ENCODE data around the gene SUSD6. TPM values are rescaled to one million over a fixed set of nuclear protein-coding genes. Genes with fewer than 3 reads are reported as not detected.
"Not testable (repeated sequence)": the region's sequence is repeated elsewhere in the genome, so short reads cannot be mapped to it uniquely, and the experiment has no call there.

SUSD6 gene
- total RNA-seq, 2 experiments from 2014 or later, result 63.4 to 65.2 TPM

GRCh38 chr14:69599431-69599830 is 12.0 kb upstream of the SUSD6 start:
- H3K4me1 Mint-ChIP-seq; H3K4me3 Mint-ChIP-seq; H3K27me3 Mint-ChIP-seq; H3K36me3 Mint-ChIP-seq (ENCODE audit: low read depth); H3K27ac Mint-ChIP-seq; H3K9me3 Mint-ChIP-seq; DNase-seq; POLR2A ChIA-PET: not testable (repeated sequence)
- CTCF ChIA-PET, result interaction anchor here (0.7 to 2.1 kb wide), 5 partner anchors 94 to 652 kb away, joined by 3 to 6 read pairs (median 4); no protein-coding TSS in a partner anchor

DNA sequence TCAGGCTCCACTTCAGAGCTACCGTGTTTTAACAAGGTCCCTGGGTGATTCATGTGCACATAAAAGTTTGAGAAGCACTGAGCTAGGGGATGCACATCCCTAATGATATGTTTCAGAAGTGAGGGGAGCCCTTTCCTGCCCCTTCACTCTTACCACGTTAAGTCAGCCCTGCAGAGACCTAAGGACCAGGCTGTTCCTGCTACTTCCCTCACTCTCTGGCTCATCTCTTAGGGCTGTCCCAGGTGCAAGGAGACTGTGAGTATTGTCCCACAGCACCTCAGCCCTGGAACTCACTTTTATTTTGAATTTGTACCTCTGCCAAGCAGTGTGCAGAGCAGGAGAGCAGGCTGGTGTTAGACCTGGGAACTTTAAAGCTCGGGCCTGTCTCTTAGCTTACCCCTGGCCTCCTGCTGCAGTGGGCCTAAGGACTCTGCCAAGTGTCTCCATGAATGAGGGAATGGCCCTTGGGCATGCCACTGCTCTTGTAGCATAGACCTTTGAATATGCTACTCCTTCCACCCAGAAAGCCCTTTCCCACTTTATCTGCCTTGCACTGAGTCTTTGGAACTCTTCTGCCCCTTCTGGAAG is 11.0 kb upstream of the SUSD6 start:
- Mint-ChIP-seq H3K36me3 (ENCODE audit: low read depth) (no peaks in the 10 kb centered on the region), H3K9me3 (no peaks in the 10 kb centered on the region), H3K27ac (no peak overlapping the region), H3K4me1 (peaks cover 4% of the 10 kb centered on the region), H3K4me3 (no peak overlapping the region), H3K27me3 (no peaks in the 10 kb centered on the region)
- no peak for DNase-seq
- ChIA-PET CTCF (interaction anchor here (0.7 to 1.6 kb wide), 4 partner anchors 21 to 651 kb away, joined by 3 to 4 read pairs (median 4); no protein-coding TSS in a partner anchor), POLR2A (interaction anchor here (0.7 kb wide), 1 partner anchor 11 kb away, joined by 3 read pairs; the partner anchor contains the start of gene SUSD6)

- Mint-ChIP-seq H3K4me1 (peaks cover 26% of the 10 kb centered on the region), H3K9me3 (no peaks in the 10 kb centered on the region), H3K27me3 (no peaks in the 10 kb centered on the region), H3K36me3 (ENCODE audit: low read depth) (no peaks in the 10 kb centered on the region), H3K4me3 (no peak overlapping the region), H3K27ac (no peak overlapping the region)
- ChIA-PET CTCF (interaction anchor here (0.7 to 3.2 kb wide), 8 partner anchors 8 to 179 kb away, joined by 3 to 18 read pairs (median 4); no protein-coding TSS in a partner anchor), POLR2A (interaction anchor here (0.9 to 2.5 kb wide), 4 partner anchors 9 to 161 kb away, joined by 3 to 12 read pairs (median 4); partner anchors contain the start of gene SRSF5)
- DNase-seq, result no peak
Observed at GRCh38 chr14:69605738-69606137, 5.7 kb upstream of the SUSD6 start.

DNA sequence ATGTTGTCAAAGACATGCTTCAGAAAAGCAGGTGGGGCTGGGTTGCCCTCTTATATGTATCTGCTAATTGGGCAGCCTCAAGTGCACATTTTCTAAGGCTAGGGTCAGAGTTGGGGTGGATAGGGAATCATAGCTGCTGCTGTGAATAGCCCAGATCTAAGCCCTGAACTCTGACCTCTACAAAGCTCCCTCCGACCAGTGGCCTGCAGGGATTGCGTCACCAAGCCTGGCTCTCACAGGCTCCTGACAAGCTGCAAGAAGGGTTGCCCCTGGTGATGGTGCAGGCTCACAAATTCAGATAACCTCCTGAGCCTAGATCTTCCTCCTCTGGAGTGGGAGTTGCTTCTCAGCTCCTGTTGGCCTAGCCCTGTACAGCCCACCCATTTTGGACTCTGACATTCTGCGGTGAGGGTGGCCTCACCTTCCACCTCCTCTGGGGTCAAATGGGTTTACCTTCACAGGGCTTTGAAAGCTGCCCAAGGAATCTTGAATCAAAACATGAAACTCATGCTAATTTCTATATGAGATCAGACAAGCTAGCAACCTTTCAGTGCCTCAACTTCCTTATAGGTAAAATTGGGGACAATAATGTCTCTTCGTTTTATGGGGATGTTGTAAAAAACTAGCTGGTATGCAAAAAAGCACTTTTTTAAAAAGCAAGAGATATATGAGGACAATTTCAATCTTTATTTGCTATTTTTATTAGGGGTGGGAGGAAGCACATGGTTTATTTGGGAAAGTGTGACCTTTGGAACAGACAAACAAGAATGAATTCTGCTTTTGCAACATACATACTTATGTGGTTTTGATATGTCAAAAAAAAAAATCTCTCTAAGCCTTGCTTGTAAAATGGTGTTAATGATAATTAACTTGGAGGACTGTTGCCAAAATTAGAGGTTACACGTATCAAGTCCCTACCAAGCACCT is 4.9 kb upstream of the SUSD6 start:
- Mint-ChIP-seq H3K9me3 (no peaks in the 10 kb centered on the region), H3K27me3 (no peaks in the 10 kb centered on the region), H3K27ac (no peak overlapping the region), H3K4me1 (peaks cover 30% of the 10 kb centered on the region), H3K4me3 (no peak overlapping the region), H3K36me3 (ENCODE audit: low read depth) (no peaks in the 10 kb centered on the region)
- POLR2A ChIA-PET, result interaction anchor here (0.8 to 2.5 kb wide), 5 partner anchors 8 to 160 kb away, joined by 3 to 12 read pairs (median 4); no protein-coding TSS in a partner anchor
- no peak for DNase-seq
- CTCF ChIA-PET, result interaction anchor here (1.3 to 3.2 kb wide), 2 partner anchors 77 to 121 kb away, joined by 3 to 18 read pairs; no protein-coding TSS in a partner anchor

DNA sequence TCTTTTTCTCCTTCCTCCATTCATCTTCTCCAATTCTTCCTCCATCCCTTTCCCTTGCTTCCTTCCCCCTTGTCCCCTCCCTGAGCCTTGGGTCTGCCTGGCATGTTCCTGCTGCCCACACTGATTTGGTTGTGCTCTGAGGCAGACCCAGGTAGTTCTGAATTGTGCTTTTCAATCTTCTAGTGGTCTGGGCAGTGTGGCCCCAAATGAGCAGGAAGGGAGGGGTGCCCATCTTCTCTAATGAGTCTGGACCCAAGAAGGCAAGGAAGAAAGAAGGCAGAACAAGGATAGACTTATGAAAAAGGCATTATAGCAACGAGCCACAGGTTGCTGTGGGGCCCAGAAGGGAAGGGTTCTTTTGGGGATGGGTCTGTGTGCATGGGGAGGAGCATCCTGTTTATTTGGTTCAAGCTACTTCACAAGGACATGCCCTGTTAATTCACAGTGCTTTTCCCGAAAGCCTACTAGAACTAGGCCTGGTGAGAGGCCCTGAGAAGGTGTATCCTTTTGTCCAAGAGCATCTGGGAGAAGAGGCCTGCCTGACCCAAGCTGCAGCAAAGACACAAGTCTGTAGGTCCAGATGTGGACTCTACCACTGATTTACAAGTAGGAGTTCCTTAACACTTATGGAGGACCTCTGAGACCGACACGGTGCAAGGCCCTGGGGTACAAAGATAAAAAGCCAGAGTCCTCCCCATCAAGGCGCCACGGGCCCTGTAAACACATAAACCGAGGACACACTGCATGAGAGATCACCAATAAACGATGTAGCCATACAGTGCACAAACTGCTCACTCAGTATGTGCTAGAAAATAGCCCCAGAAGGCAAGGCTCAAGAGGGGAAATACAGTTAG is 1.1 kb upstream of the SUSD6 start:
- no peak for DNase-seq
- Mint-ChIP-seq H3K27ac (peak overlapping the region; percentile 86), H3K4me1 (peaks cover 47% of the 10 kb centered on the region), H3K4me3 (peak overlapping the region; percentile 81), H3K9me3 (no peaks in the 10 kb centered on the region), H3K27me3 (no peaks in the 10 kb centered on the region), H3K36me3 (ENCODE audit: low read depth) (peaks cover 16% of the 10 kb centered on the region)
- POLR2A ChIA-PET, result interaction anchor here (0.8 to 5.4 kb wide), 15 partner anchors 10 to 213 kb away, joined by 3 to 118 read pairs (median 23); partner anchors contain the start of genes ERH, SLC39A9 and SRSF5
- CTCF ChIA-PET, result interaction anchor here (1.0 to 3.0 kb wide), 5 partner anchors 64 to 117 kb away, joined by 5 to 18 read pairs (median 11); no protein-coding TSS in a partner anchor

DNA sequence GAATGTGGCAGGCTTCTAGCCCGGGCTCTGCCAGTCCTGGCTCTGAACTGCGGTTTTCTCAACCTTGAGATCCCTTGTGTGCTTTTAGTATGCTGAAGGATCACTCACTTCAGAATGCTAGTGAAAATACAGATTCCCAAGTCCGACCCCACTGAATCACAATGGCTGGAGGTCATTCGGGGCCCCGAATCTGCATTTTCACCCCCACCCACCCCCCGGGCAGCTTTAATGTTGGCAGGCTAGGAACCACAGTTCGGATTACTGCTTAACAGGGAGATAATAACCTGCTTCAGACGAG is 573 bp upstream of the SUSD6 start:
- H3K4me1 Mint-ChIP-seq, result peaks cover 51% of the 10 kb centered on the region
- no peaks in the 10 kb centered on the region for H3K9me3 Mint-ChIP-seq
- POLR2A ChIA-PET, result interaction anchor here (0.7 to 5.4 kb wide), 18 partner anchors 11 to 213 kb away, joined by 3 to 118 read pairs (median 14); partner anchors contain the start of genes ERH, SLC39A9 and SRSF5
- H3K4me3 Mint-ChIP-seq, result peak overlapping the region; percentile 81
- no peak for DNase-seq
- H3K27ac Mint-ChIP-seq, result peak overlapping the region; percentile 86
- CTCF ChIA-PET, result interaction anchor here (0.8 to 3.0 kb wide), 7 partner anchors 18 to 156 kb away, joined by 3 to 18 read pairs (median 5); partner anchors contain the start of gene SRSF5
- H3K27me3 Mint-ChIP-seq, result no peaks in the 10 kb centered on the region
- peaks cover 21% of the 10 kb centered on the region for H3K36me3 Mint-ChIP-seq (ENCODE audit: low read depth)

GRCh38 chr14:69612014-69612782 is 802 bp downstream of the SUSD6 start:
- no peaks in the 10 kb centered on the region for H3K9me3 Mint-ChIP-seq
- peaks cover 64% of the 10 kb centered on the region for H3K4me1 Mint-ChIP-seq
- peak; percentile 53 for DNase-seq
- no peaks in the 10 kb centered on the region for H3K27me3 Mint-ChIP-seq
- ChIA-PET CTCF (interaction anchor here (0.7 to 3.0 kb wide), 11 partner anchors 13 to 155 kb away, joined by 3 to 18 read pairs (median 3); partner anchors contain the start of gene SRSF5), POLR2A (interaction anchor here (0.6 to 5.4 kb wide), 24 partner anchors 9 to 460 kb away, joined by 3 to 118 read pairs (median 6); partner anchors contain the start of genes DCAF5, ERH, SLC39A9 and SRSF5)
- peak overlapping the region; percentile 96 for H3K4me3 Mint-ChIP-seq
- H3K36me3 Mint-ChIP-seq (ENCODE audit: low read depth), result peaks cover 35% of the 10 kb centered on the region
- peak overlapping the region; percentile 97 for H3K27ac Mint-ChIP-seq

DNA sequence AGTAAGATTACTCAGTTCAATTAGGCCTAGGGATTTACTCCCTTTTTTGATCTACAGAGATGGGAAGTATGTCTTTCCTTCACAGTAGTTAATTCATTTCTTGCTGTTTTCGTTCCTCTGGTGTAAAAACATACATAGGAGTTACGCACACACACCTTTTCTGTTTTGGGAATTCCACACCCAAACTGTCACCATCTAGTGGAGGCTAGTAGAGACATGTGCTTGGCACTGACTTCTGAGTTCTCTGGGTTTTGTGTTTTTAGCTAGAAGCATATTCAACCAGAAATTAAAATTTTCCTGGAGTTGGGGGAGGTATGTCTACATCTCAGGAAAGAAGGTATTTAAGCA is 1.4 kb downstream of the SUSD6 start:
- CTCF ChIA-PET, result interaction anchor here (0.8 to 3.0 kb wide), 11 partner anchors 8 to 113 kb away, joined by 3 to 18 read pairs (median 4); no protein-coding TSS in a partner anchor
- POLR2A ChIA-PET, result interaction anchor here (1.0 to 5.4 kb wide), 17 partner anchors 8 to 215 kb away, joined by 3 to 118 read pairs (median 17); partner anchors contain the start of genes ERH, SLC39A9 and SRSF5
- peaks cover 40% of the 10 kb centered on the region for H3K36me3 Mint-ChIP-seq (ENCODE audit: low read depth)
- peak overlapping the region; percentile 97 for H3K27ac Mint-ChIP-seq
- H3K4me1 Mint-ChIP-seq, result peaks cover 68% of the 10 kb centered on the region
- peak overlapping the region; percentile 96 for H3K4me3 Mint-ChIP-seq
- DNase-seq, result no peak
- H3K9me3 Mint-ChIP-seq, result no peaks in the 10 kb centered on the region
- H3K27me3 Mint-ChIP-seq, result no peaks in the 10 kb centered on the region

GRCh38 chr14:69613312-69614073 is 2.1 kb downstream of the SUSD6 start:
- DNase-seq, result no peak
- H3K4me3 Mint-ChIP-seq, result peak overlapping the region; percentile 96
- H3K27me3 Mint-ChIP-seq, result no peaks in the 10 kb centered on the region
- peak overlapping the region; percentile 97 for H3K27ac Mint-ChIP-seq
- peaks cover 40% of the 10 kb centered on the region for H3K36me3 Mint-ChIP-seq (ENCODE audit: low read depth)
- ChIA-PET CTCF (interaction anchor here (0.8 to 3.0 kb wide), 5 partner anchors 8 to 113 kb away, joined by 3 to 18 read pairs (median 4); no protein-coding TSS in a partner anchor), POLR2A (interaction anchor here (1.1 to 5.4 kb wide), 15 partner anchors 14 to 216 kb away, joined by 3 to 118 read pairs (median 23); partner anchors contain the start of genes ERH, SLC39A9 and SRSF5)
- peaks cover 74% of the 10 kb centered on the region for H3K4me1 Mint-ChIP-seq
- no peaks in the 10 kb centered on the region for H3K9me3 Mint-ChIP-seq

DNA sequence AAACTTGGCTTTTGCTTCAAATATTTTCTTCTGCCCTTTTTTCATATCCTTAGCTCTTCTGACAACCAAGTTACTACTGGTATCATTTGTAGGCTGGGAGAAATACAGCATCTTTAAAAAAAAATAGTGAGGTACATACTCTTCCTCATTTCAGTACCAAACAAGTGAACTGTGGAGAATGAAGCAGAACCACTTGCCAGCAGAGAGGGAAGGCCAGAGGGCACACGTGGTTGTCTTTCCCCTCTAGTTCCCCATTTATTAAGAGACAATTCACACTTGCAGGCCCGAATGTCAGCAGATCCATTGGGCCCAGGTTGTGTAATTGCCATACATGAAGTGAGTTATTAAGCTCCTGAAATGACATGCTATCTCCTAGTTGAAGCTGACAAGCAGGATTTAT is 3.2 kb downstream of the SUSD6 start:
- ChIA-PET POLR2A (interaction anchor here (0.6 to 5.4 kb wide), 11 partner anchors 9 to 160 kb away, joined by 3 to 118 read pairs (median 7); no protein-coding TSS in a partner anchor), CTCF (interaction anchor here (0.7 to 2.0 kb wide), 7 partner anchors 10 to 112 kb away, joined by 3 to 14 read pairs (median 3); no protein-coding TSS in a partner anchor)
- H3K27ac Mint-ChIP-seq, result peak overlapping the region; percentile 97
- H3K27me3 Mint-ChIP-seq, result no peaks in the 10 kb centered on the region
- no peaks in the 10 kb centered on the region for H3K9me3 Mint-ChIP-seq
- DNase-seq, result no peak
- peaks cover 47% of the 10 kb centered on the region for H3K36me3 Mint-ChIP-seq (ENCODE audit: low read depth)
- H3K4me3 Mint-ChIP-seq, result peak overlapping the region; percentile 96
- H3K4me1 Mint-ChIP-seq, result peaks cover 79% of the 10 kb centered on the region
